Activated naive CD4-positive, alpha-beta T cell treated with anti-CD3 and anti-CD28 coated beads, Interleukin-2, amount 50 U/mL, for 24 hours (primary cell): ENCODE data around the gene SPRY4.
"Not testable (repeated sequence)": the region's sequence is repeated elsewhere in the genome, so short reads cannot be mapped to it uniquely, and the experiment has no call there.

Experiments
- H3K27ac Mint-ChIP-seq: one replicate; pipeline ENCODE4 v1.8.0; 2021; ENCODE audit warnings: mild to moderate bottlenecking, mixed read lengths
- H3K27me3 Mint-ChIP-seq: one replicate; pipeline ENCODE4 v1.8.0; 2021; ENCODE audit warnings: mixed read lengths
- H3K36me3 Mint-ChIP-seq: one replicate; pipeline ENCODE4 v1.8.0; 2021; ENCODE audit warnings: mixed read lengths
- H3K4me1 Mint-ChIP-seq: one replicate; pipeline ENCODE4 v1.8.0; 2021; ENCODE audit warnings: mixed read lengths
- H3K4me3 Mint-ChIP-seq: one replicate; pipeline ENCODE4 v1.8.0; 2021; ENCODE audit warnings: mild to moderate bottlenecking, mixed read lengths
- H3K9me3 Mint-ChIP-seq: one replicate; pipeline ENCODE4 v1.8.0; 2021; ENCODE audit warnings: mixed read lengths

Gene SPRY4, protein sequence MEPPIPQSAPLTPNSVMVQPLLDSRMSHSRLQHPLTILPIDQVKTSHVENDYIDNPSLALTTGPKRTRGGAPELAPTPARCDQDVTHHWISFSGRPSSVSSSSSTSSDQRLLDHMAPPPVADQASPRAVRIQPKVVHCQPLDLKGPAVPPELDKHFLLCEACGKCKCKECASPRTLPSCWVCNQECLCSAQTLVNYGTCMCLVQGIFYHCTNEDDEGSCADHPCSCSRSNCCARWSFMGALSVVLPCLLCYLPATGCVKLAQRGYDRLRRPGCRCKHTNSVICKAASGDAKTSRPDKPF

DNA sequence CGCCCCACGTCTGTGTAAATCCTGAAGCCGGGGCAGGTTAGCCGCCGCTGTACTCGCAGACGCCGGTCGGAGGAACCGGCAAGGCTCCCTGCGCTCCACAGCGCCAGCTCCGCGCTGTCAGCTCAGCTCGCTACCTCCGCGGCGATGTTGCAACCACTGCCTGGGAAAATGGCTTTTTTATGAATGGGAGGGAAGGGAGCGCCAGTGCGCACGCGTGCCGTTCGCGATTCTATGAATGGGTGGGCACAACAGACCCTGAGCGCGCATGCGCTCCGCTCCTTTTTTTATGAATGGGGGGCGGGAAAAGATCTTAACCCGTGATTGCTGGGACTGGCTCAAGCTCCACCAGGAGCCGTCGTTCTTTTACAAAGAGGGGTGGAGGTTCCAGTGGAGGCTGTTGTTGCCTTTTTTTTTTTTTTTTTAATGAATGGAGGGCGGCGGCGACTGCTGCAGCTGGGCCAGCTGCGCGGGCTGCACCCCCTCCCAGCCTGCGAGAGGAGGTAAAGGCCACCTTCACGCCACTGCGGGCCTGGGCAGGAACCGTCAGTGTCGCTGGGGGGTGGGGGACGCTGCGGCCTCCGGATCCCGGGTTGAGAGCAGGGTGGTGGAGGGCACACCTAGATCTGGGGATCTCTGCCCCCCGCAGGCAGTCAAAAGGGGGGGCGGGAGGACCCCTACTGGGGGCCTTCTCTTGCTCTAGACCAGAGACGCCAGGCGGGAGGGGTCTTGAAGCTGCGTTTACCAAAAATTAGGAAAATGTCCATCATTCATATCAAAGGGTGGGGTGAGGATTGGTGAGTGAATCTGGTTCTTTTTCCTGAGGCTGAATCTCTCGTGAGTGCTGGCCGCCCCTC, at the start of gene SPRY4:
Gene SPRY4, minus strand, starts transcription at position 151 of the 854 bp plus-strand sequence. CDS start 9,913 bp downstream, outside the sequence.
- Mint-ChIP-seq H3K27me3 (peaks cover 48% of the 10 kb centered on the region), H3K4me1 (peaks cover 32% of the 10 kb centered on the region), H3K36me3 (no peaks in the 10 kb centered on the region), H3K9me3 (no peaks in the 10 kb centered on the region), H3K27ac (peak within 1 kb of the TSS; percentile 84), H3K4me3 (peak within 1 kb of the TSS; percentile 89)

- H3K9me3 Mint-ChIP-seq, result no peaks in the 10 kb centered on the region
- no peak overlapping the region for H3K27ac Mint-ChIP-seq
- H3K4me1 Mint-ChIP-seq, result peaks cover 10% of the 10 kb centered on the region
- no peak overlapping the region for H3K4me3 Mint-ChIP-seq
- H3K36me3 Mint-ChIP-seq, result no peaks in the 10 kb centered on the region
- H3K27me3 Mint-ChIP-seq, result no peaks in the 10 kb centered on the region
Observed at GRCh38 chr5:142368529-142368928, 43.7 kb upstream of the SPRY4 start.

- Mint-ChIP-seq H3K9me3 (no peaks in the 10 kb centered on the region), H3K4me1 (peaks cover 14% of the 10 kb centered on the region), H3K27me3 (no peaks in the 10 kb centered on the region), H3K36me3 (no peaks in the 10 kb centered on the region), H3K4me3 (no peak overlapping the region), H3K27ac (no peak overlapping the region)
Observed at GRCh38 chr5:142366007-142366406, 41.2 kb upstream of the SPRY4 start.

DNA sequence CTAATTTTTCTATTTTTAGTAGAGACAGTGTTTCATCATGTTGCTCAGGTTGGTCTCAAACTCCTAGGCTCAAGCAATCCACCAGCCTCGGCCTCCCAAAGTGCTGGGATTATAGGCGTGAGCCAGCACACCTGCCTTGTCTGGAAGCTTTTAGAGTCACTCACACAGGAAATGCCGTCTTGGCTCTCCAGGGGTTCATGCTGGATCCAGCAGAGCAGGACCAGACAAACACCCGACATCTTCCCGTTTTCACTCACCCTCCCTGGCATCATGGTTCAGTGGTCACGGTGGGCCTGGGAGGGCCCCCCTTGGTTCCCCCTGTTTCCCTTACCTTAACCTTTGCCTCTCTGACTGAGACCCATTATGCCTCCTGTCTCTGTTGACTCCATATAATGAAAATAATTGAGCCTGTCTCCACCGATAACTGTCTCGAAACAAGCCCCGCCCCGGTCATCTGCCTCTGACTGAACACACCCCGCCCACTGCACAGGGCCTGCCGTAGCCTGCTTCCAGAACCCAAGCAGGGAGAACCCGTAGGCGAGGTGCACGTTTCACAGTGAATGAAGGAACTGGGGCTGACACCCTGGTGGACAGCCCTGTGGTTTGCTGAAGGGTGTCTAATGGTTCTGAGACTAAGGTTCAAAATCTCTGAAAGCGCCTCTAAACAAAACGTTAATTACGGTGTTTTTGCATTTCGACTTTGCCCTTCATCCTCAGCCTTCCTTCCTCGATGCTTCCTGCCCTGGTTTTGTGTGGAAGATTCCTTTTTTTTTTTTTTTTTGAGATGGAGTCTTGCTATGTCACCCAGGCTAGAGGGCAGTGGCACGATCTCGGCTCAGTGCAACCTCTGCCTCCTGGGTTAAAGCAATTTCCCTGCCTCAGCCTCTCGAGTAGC, 39.7 kb upstream of the SPRY4 start:
- Mint-ChIP-seq H3K27me3 (no peaks in the 10 kb centered on the region), H3K27ac (peak overlapping the region; percentile 62), H3K4me3 (no peak overlapping the region)

DNA sequence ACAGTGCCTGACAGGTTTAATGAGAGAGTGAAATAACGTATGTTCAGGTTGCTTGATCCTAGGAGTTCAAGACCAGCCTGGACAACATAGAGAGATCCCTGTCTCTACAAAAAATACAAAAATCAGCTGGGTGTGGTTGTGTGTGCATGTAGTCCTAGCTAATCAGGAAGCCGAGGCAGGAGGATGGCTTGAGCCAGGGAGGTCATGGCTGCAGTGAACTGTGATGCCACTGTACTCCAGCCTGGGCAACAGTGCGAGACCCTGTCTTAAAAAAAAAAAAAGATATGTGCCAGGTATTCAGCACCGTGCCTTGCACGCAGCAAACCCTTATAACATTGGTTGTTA, 38.8 kb upstream of the SPRY4 start:
- Mint-ChIP-seq H3K4me1 (peaks cover 38% of the 10 kb centered on the region), H3K36me3 (no peaks in the 10 kb centered on the region), H3K9me3 (no peaks in the 10 kb centered on the region), H3K27me3 (no peaks in the 10 kb centered on the region), H3K4me3 (no peak overlapping the region), H3K27ac (no peak overlapping the region)

More for the DNA sequence above, 39.7 kb upstream of the SPRY4 start:
- Mint-ChIP-seq H3K9me3 (no peaks in the 10 kb centered on the region), H3K36me3 (no peaks in the 10 kb centered on the region), H3K4me1 (peaks cover 29% of the 10 kb centered on the region)

- H3K9me3 Mint-ChIP-seq, H3K4me3 Mint-ChIP-seq, H3K27me3 Mint-ChIP-seq, H3K36me3 Mint-ChIP-seq, H3K27ac Mint-ChIP-seq: not testable (repeated sequence)
- peaks cover 47% of the 10 kb centered on the region for H3K4me1 Mint-ChIP-seq
Observed at GRCh38 chr5:142362193-142362592, 37.4 kb upstream of the SPRY4 start.

- Mint-ChIP-seq H3K9me3 (no peaks in the 10 kb centered on the region), H3K27ac (no peak overlapping the region), H3K36me3 (no peaks in the 10 kb centered on the region), H3K4me1 (peaks cover 49% of the 10 kb centered on the region), H3K4me3 (no peak overlapping the region), H3K27me3 (no peaks in the 10 kb centered on the region)
Observed at GRCh38 chr5:142360607-142361120, 35.8 kb upstream of the SPRY4 start.

- peaks cover 50% of the 10 kb centered on the region for H3K4me1 Mint-ChIP-seq
- H3K27me3 Mint-ChIP-seq, result no peaks in the 10 kb centered on the region
- no peaks in the 10 kb centered on the region for H3K36me3 Mint-ChIP-seq
- H3K4me3 Mint-ChIP-seq, result no peak overlapping the region
- no peaks in the 10 kb centered on the region for H3K9me3 Mint-ChIP-seq
- no peak overlapping the region for H3K27ac Mint-ChIP-seq
Observed at GRCh38 chr5:142360051-142360498, 35.3 kb upstream of the SPRY4 start.

- no peaks in the 10 kb centered on the region for H3K9me3 Mint-ChIP-seq
- no peaks in the 10 kb centered on the region for H3K27me3 Mint-ChIP-seq
- no peaks in the 10 kb centered on the region for H3K36me3 Mint-ChIP-seq
- no peak overlapping the region for H3K27ac Mint-ChIP-seq
- peak overlapping the region; percentile 83 for H3K4me3 Mint-ChIP-seq
- H3K4me1 Mint-ChIP-seq, result peaks cover 58% of the 10 kb centered on the region
Observed at GRCh38 chr5:142358648-142359047, 33.8 kb upstream of the SPRY4 start.

DNA sequence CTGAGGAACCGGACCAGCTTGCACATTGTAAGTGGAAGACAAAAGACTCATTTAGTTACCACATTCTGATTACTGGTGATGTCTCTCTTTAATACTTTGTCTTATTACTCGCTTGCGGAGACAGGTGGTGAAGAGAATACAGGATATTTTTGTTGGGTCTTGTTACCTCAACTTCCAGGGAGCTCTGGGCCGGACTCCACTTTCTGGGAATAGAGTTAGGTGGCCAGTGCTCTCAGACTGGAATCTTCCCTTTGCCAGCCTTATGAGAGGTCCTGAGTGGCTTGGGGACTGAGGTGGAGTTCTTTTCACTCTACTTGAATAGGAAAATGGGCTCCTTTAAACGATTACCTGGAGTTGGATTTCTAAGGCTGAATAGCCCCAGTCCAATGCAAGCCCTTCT, 33.3 kb upstream of the SPRY4 start:
- Mint-ChIP-seq H3K4me1 (peaks cover 58% of the 10 kb centered on the region), H3K27me3 (no peaks in the 10 kb centered on the region)

GRCh38 chr5:142357469-142358090, 32.8 kb upstream of the SPRY4 start:
- Mint-ChIP-seq H3K36me3 (no peaks in the 10 kb centered on the region), H3K4me1 (peaks cover 58% of the 10 kb centered on the region)

More for the DNA sequence above, 33.3 kb upstream of the SPRY4 start:
- Mint-ChIP-seq H3K36me3 (no peaks in the 10 kb centered on the region), H3K4me3 (peak overlapping the region; percentile 83), H3K9me3 (no peaks in the 10 kb centered on the region), H3K27ac (peak overlapping the region; percentile 60)

DNA sequence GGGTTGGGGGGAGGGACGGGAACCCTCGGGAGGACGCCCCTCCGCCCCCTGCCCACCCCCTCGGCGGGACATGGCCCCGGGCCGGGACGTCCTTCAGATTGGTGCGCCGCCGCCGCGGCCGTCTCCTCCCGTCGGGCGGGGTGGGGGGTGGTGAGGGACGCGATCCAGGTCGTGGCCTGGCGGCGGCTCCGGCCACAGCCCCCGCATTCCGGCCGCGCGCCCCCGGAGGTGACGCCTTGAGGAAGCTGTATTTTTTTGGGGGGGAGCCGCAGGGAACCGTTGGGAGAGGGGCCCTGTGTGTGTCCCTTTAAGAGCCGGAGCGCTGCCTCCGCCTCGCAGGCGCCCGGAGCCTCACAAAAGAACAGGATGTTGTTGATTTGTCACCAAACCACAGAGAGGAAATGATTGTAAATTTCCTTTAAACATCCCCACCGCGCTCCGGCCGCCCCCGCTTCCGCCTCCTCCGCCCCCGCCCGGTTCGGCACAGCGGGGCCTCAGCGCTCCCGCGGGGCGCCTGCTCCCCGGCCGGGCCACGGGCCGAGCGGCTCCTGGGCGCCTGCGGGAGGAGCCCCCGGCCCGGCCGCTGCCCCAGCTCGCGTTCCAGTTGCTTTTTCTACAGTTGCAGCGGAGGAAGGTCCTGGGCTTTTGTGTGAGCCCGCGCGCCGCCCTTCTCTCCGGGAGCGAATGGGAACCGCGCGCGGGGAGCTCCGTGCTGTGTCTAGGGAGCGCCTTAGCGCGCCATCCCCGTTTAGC, 32.1 kb upstream of the SPRY4 start:
- Mint-ChIP-seq H3K27ac (peak overlapping the region; percentile 92), H3K27me3 (no peaks in the 10 kb centered on the region), H3K36me3 (no peaks in the 10 kb centered on the region), H3K4me3 (peak overlapping the region; percentile 86), H3K9me3 (no peaks in the 10 kb centered on the region), H3K4me1 (peaks cover 58% of the 10 kb centered on the region)

More at GRCh38 chr5:142357469-142358090, 32.8 kb upstream of the SPRY4 start:
- Mint-ChIP-seq H3K27me3 (no peaks in the 10 kb centered on the region), H3K4me3 (peak overlapping the region; percentile 83), H3K9me3 (no peaks in the 10 kb centered on the region), H3K27ac (peak overlapping the region; percentile 60)

- Mint-ChIP-seq H3K9me3 (no peaks in the 10 kb centered on the region), H3K4me1 (peaks cover 57% of the 10 kb centered on the region), H3K27me3 (no peaks in the 10 kb centered on the region), H3K4me3 (peak overlapping the region; percentile 86), H3K27ac (peak overlapping the region; percentile 95), H3K36me3 (no peaks in the 10 kb centered on the region)
Observed at GRCh38 chr5:142356349-142356715, 31.5 kb upstream of the SPRY4 start.

GRCh38 chr5:142353071-142353472, 28.3 kb upstream of the SPRY4 start:
- no peaks in the 10 kb centered on the region for H3K36me3 Mint-ChIP-seq
- H3K9me3 Mint-ChIP-seq, result no peaks in the 10 kb centered on the region
- H3K4me3 Mint-ChIP-seq, result no peak overlapping the region
- peaks cover 25% of the 10 kb centered on the region for H3K4me1 Mint-ChIP-seq
- H3K27me3 Mint-ChIP-seq, result no peaks in the 10 kb centered on the region
- no peak overlapping the region for H3K27ac Mint-ChIP-seq
